SIG-M5 treated with dmso at 0.1 percent for 504 hours (cell line): ENCODE data around the gene PRKG1.
"Not testable (repeated sequence)": the region's sequence is repeated elsewhere in the genome, so short reads cannot be mapped to it uniquely, and the experiment has no call there.

Experiments
- DNase-seq: peaks from one replicate; lab custom pipeline; 2025; ENCODE audit not compliant: unreplicated experiment; lab: John Stamatoyannopoulos, UW

PRKG1 gene

GRCh38 chr10:52170776-52171175 lies 1096.5 kb downstream of the PRKG1 start:
- no peak for DNase-seq

- DNase-seq = no peak
Measured at GRCh38 chr10:52172581-52172980, 1098.3 kb downstream of the PRKG1 start.

DNA sequence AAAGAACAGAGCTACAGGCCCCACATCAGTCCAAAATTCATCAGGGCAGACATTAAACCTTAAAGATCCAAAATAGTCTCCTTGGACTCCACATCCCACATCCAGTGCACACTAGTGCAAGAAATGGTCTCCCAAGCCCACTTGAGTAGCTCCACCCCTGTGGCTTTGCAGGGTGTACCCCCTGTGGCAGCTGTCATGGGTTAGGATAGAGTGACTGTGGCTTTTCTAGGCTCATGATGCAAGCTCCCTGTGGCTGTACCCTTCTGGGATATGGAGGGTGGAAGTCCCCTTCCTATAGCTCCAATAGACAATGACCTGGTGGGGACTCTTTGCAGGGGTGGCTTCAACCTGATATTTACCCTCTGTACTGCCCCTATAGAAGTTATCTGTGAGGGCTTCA lies 1111.0 kb downstream of the PRKG1 start:
- no peak for DNase-seq

- no peak for DNase-seq
Measured at GRCh38 chr10:52187521-52188258, 1113.4 kb downstream of the PRKG1 start.

DNA sequence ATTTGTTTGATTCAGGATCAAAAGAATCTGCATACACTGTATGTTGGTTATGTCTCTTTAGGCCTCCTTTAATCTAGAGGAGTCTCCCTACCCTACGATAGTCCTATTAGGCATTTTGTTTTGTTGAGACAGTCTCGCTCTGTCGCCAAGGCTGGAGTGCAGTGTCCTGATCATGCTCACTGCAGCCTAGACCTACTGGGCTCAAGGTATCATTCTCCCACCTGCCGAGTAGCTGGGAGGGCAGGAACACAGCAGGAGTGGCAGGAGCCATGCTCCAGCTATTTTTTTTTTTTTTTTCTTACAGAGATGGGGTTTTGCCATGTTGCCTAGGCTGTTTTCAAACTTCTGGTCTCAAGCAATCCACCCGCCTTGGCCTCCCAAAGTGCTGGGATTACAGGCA lies 1116.8 kb downstream of the PRKG1 start:
- no peak for DNase-seq

DNA sequence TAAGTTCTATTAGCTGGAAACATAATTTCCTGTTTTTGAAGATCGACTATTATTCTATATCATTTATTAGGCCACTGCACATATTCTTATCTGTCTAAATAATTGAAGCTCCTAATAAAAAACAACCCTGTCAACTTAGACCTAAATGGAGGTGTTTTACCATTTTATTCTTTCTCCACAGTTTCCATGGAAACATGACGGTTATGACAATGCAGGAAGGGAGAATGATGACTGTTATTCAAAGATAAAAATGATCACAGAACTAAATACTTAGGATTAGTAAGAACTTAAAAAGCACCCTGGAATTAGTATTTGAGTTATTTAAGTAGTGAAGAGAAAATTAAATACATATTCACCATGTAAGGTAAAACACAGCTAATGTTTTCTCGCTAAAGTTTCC lies 1119.9 kb downstream of the PRKG1 start:
- DNase-seq = no peak

DNA sequence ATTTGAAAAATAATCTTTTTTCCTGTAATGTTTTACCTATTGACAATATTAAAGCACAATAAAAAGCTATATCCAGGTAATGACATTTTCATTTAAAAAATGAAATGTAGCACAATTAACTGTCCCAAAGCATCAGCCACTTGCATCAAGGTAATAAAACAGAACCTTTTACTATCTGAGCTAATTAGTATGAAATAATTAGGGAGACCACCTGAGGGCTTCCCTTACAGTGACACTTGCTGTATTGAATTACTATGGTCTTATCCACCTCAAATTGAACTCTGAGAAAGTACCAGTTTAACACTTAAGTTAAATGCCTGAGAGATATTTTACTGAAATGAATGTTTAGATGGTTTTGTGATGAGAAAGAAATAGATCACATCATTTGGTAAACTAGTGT lies 1120.4 kb downstream of the PRKG1 start:
- no peak for DNase-seq

DNA sequence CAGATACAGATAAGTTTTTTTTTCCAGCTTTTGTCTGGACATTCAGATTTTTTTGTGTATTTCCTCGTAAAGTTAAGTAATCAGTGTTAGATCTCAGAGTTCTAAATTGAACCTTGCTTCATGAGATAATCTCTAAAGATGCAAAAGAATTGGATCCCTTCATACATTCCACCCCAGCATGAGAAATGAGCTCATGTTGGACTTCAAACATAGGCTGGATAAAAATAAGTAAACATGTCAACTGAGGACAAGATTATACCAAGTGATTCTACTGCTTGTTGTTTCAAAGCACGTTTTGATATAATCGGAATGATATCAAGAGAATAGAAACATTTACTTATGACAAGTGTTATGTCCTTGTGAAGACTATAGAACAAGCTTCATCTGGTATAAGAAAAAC lies 1122.8 kb downstream of the PRKG1 start:
- no peak for DNase-seq

GRCh38 chr10:52198540-52198939 lies 1124.3 kb downstream of the PRKG1 start:
- no peak for DNase-seq

GRCh38 chr10:52204906-52205305 lies 1130.6 kb downstream of the PRKG1 start:
- DNase-seq = not testable (repeated sequence)

GRCh38 chr10:52208365-52208764 lies 1134.1 kb downstream of the PRKG1 start:
- no peak for DNase-seq

GRCh38 chr10:52210161-52210560 lies 1135.9 kb downstream of the PRKG1 start:
- no peak for DNase-seq

GRCh38 chr10:52212062-52212461 lies 1137.8 kb downstream of the PRKG1 start:
- no peak for DNase-seq

DNA sequence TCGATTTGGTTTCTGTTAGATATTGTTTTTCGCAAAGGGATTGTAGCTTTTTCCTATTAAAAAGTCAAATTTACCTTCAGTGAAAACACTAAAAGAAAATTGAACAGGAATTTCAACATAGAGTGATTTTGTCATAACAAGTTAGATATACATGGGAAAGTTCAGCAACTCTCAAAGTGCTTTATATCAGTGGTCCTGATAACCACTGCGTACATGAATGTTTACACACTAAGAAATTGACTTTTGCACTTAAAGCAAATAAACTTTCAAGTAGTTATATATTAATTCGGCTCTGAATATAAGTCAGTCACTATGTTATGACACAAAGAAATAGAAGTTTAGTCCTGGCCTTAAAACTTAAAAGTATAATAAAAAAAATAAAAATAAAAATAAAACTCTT lies 1138.5 kb downstream of the PRKG1 start:
- no peak for DNase-seq

DNA sequence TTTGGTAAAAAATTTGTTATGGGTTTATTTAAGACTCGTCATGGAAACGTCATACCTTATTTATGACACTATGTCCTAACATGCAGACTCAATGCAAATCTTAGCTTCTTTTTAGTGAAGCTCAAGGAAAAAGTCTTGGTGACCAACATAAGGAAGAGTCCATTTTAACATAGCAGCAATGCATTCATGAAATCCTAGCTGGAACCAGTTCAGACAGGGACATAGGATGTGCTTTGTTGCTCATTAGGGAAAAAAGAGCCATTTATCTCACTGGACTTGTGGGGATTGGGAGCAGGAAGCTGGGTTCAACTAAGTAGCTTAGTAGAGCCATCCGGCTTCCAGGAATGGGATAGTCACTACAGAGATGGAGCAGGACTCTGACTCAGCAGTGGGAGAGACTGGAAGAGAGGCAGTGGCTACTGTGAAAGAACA lies 1139.0 kb downstream of the PRKG1 start:
- no peak for DNase-seq

GRCh38 chr10:52215745-52216361 lies 1141.6 kb downstream of the PRKG1 start:
- DNase-seq = peak; percentile 42

GRCh38 chr10:52216852-52217251 lies 1142.6 kb downstream of the PRKG1 start:
- peak; percentile 12 for DNase-seq

DNA sequence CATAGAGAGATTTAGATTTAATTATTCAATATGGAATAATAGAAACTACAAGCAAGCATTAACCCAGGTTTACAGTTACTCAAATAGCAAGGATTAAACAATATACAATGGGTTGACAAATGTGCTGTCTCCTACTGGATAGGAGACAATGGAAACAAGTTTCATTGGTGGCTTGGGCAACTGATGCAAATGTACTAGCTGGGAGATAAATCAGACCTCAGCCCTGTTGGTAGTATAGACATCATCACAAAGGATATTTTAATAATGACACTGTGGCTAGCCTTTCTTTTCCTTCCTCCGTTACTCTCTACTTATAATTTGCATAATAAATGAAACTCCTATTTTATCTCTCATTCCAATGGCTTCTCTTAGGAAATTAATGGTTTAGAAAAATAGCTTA lies 1143.2 kb downstream of the PRKG1 start:
- DNase-seq = no peak

DNA sequence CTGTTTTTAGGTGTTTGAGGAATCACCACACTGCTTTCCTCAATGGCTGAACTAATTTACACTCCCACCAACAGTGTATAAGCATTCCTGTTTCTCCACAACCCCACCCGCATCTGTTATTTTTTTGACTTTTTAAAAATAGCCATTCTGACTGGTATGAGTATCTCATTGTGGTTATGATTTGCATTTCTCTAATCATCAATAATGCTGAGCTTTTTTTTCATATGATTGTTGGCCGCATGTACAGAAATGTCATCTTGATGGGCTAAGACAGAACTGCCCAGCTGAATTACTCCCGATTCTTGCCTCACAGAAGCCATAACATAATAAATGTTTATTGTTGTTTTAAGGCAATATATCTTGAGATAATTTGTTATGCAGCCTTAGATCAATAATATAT lies 1146.7 kb downstream of the PRKG1 start:
- DNase-seq = no peak

GRCh38 chr10:52221923-52222322 lies 1147.6 kb downstream of the PRKG1 start:
- DNase-seq = no peak

DNA sequence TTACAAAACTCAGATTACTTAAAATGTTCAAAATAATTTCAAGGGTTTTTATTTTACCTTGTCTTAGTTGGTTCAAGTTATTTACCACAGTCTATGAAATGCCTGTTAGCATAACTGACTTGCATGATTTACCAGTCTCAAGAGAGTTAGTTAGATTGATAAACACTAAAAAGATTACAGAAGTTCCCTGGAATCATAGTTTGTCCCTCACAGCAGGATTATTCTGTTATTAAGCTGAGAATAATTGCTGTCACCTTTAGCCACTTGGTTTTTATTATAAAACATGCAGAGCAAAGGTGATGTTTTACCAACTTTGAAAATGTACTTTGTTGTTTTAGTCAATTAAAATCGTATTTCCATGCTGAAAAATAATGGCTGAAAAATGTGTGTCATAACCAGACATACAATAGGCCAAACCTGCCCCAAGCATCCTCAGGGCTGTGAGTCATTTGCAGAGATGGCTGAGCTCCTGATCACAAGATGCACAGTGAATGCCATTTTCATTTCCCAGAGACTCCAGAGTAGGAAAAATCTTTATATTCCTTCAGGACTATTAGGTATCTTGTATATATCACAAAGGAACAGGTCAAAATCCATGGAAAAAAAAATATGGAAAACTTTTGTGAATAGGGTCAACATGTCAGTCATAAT lies 1152.0 kb downstream of the PRKG1 start:
- DNase-seq = no peak

DNA sequence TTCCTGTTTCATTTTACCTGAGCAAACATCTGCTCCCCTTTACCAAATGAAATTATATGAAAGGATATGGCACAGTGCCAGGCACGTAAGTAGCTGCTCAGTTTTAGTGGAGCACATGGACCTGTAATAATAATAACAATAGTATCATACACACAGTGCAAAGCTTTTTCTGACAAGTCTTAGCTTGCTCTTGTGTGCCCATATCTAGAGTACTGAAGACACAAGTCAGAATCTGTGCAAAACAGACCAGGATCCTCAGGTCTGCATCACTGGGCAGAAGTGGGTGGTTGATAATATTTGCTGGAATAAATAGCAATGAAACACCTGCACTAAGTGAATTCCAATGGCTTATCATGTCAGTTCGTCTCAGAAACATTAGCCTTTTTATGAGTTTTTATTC lies 1154.3 kb downstream of the PRKG1 start:
- DNase-seq = no peak
